B cell (primary cell): ENCODE data around the gene TRANK1. TPM values are rescaled to one million over a fixed set of nuclear protein-coding genes. Genes with fewer than 3 reads are reported as not detected.

Source experiments
- ATAC-seq: fragments of 200-7000 bp; cut with Tn5 transposase; one replicate; pipeline ENCODE4 v1.10.0; 2021; ENCODE audit warnings: low read depth, mild to moderate bottlenecking, moderate number of reproducible peaks, moderate library complexity
- CTCF ChIA-PET: fragments of 350-600 bp; sonication (Branson Sonifier 250); formaldehyde crosslinking; loops from one replicate; lab custom pipeline; 2021; ENCODE audit warnings: antibody characterized with exemption, inconsistent platforms; lab: Charles Lee
- POLR2A ChIA-PET: fragments of 350-600 bp; sonication (Branson Sonifier 250); formaldehyde crosslinking; loops from one replicate; lab custom pipeline; 2021; ENCODE audit warnings: antibody characterized with exemption; lab: Charles Lee
- DNase-seq: peaks from one replicate; pipeline ENCODE4 v3.0.0; 2013
- H2AFZ ChIP-seq: 2 replicates; pipeline ENCODE4 v1.6.1; 2012; ENCODE audit warnings: mild to moderate bottlenecking, low read depth, low read length; ENCODE audit not compliant: insufficient read depth, poor library complexity, severe bottlenecking
- H3K27ac ChIP-seq, 2 donors: 1 replicate in 1 of 2; 2 replicates in 1 of 2; pipeline ENCODE4 v1.5.1; 2012 to 2013; ENCODE audit warnings: low read length in 2 of 2, mild to moderate bottlenecking in 2 of 2, moderate library complexity in 1 of 2
- H3K27me3 ChIP-seq, 4 experiments: fragments of 200-600 bp in 1 of 4; sonication (generic) in 1 of 4; replicated peaks in 1 of 4; 1 replicate in 2 of 4; 2 replicates in 2 of 4; pipeline versions ENCODE4 v1.6.1 to v1.7.0; 2013 to 2016; ENCODE audit warnings: low read length in 3 of 4, mild to moderate bottlenecking in 2 of 4, mixed read lengths in 1 of 4, moderate library complexity in 1 of 4; ENCODE audit not compliant: insufficient read depth in 4 of 4, control insufficient read depth in 3 of 4; ENCODE audit errors: control extremely low read depth in 1 of 4
- H3K36me3 ChIP-seq, 2 experiments: replicated peaks in 1 of 2; 1 replicate in 1 of 2; 2 replicates in 1 of 2; pipeline versions ENCODE4 v1.6.1 to v1.7.1; 2013; ENCODE audit warnings: low read length in 1 of 2; ENCODE audit not compliant: insufficient read depth in 2 of 2, control insufficient read depth in 1 of 2; ENCODE audit errors: control extremely low read depth in 1 of 2, extremely low read depth in 1 of 2
- H3K4me1 ChIP-seq, 2 donors: fragments of 200-600 bp in 1 of 2; sonication (generic) in 1 of 2; 1 replicate in 1 of 2; 2 replicates in 1 of 2; pipeline versions ENCODE4 v1.5.1 to v1.6.1; 2013 to 2017; ENCODE audit warnings: low read length in 2 of 2; ENCODE audit not compliant: control insufficient read depth in 2 of 2, insufficient read depth in 2 of 2
- H3K4me2 ChIP-seq: replicated peaks from 2 replicates; pipeline ENCODE3; 2012; ENCODE audit warnings: mild to moderate bottlenecking, low read depth, low read length; ENCODE audit not compliant: poor library complexity, severe bottlenecking
- H3K4me3 ChIP-seq, 5 experiments: fragments of 200-600 bp in 1 of 5; sonication (generic) in 1 of 5; 1 replicate in 3 of 5; 2 replicates in 2 of 5; pipeline versions ENCODE4 v1.5.1 to v1.7.0; 2011 to 2016; ENCODE audit warnings: low read length in 4 of 5, mild to moderate bottlenecking in 4 of 5, low read depth in 2 of 5, control low read depth in 1 of 5, moderate library complexity in 1 of 5; ENCODE audit not compliant: insufficient read depth in 1 of 5; ENCODE audit errors: control extremely low read depth in 1 of 5, extremely low read depth in 1 of 5
- H3K79me2 ChIP-seq: fragments of 200-600 bp; sonication (generic); one replicate; pipeline ENCODE4 v1.6.0; 2016; ENCODE audit warnings: low read length; ENCODE audit not compliant: control insufficient read depth, insufficient read depth
- H3K9ac ChIP-seq: fragments of 200-600 bp; sonication (generic); 2 replicates; pipeline ENCODE4 v1.6.1; 2017; ENCODE audit warnings: mild to moderate bottlenecking, low read length, moderate library complexity
- H3K9me3 ChIP-seq, 3 donors: one replicate each; pipeline versions ENCODE4 v1.6.1 to v1.7.1; 2013; ENCODE audit warnings: low read length in 2 of 3; ENCODE audit not compliant: control insufficient read depth in 2 of 3, insufficient read depth in 1 of 3; ENCODE audit errors: control extremely low read depth in 1 of 3
- H4K20me1 ChIP-seq: 2 replicates; pipeline ENCODE4 v1.6.0; 2012; ENCODE audit warnings: mild to moderate bottlenecking, low read length; ENCODE audit not compliant: insufficient read depth, control insufficient read depth, poor library complexity, severe bottlenecking
- H3K27ac Mint-ChIP-seq: one replicate; pipeline ENCODE4 v1.8.0; 2021; ENCODE audit warnings: mixed read lengths
- H3K27me3 Mint-ChIP-seq: one replicate; pipeline ENCODE4 v1.8.0; 2021; ENCODE audit warnings: mixed read lengths
- H3K4me1 Mint-ChIP-seq: one replicate; pipeline ENCODE4 v1.8.0; 2021; ENCODE audit warnings: mixed read lengths
- H3K4me3 Mint-ChIP-seq: one replicate; pipeline ENCODE4 v1.8.0; 2021; ENCODE audit warnings: mixed read lengths
- H3K9me3 Mint-ChIP-seq: one replicate; pipeline ENCODE4 v1.8.0; 2022; ENCODE audit warnings: mixed read lengths; ENCODE audit not compliant: insufficient read depth
- CTCF ChIP-seq: fragments of 200-600 bp; IDR thresholded peaks from one replicate; pipeline ENCODE4 v1.8.0; 2022; ENCODE audit warnings: antibody characterized with exemption, mild to moderate bottlenecking
- EZH2 ChIP-seq: IDR thresholded peaks from 2 replicates; pipeline ENCODE4 v1.6.1; 2012; ENCODE audit warnings: borderline replicate concordance, low read depth, mild to moderate bottlenecking, moderate library complexity, low read length; ENCODE audit not compliant: insufficient read depth, poor library complexity, severe bottlenecking
- WGBS: methylation state at CpG from one replicate; pipeline ENCODE4 v1.1.5; 2013; ENCODE audit warnings: missing lambda C conversion rate; ENCODE audit not compliant: insufficient coverage; 5-methylcytosine and 5-hydroxymethylcytosine counted together
- intact Hi-C: fragments of 100-400 bp; cut with micrococcal nuclease; formaldehyde crosslinking; loops from one replicate; pipeline ENCODE4 v1.10.0; 2022
- polyA plus RNA-seq: library from polyadenylated mRNA; depleted of rRNA; stranded (reverse); fragments of >200 nt; gene quantifications from 2 replicates; pipeline ENCODE4 v1.2.3, GENCODE V29; 2012
- total RNA-seq, 2 donors: library from RNA; stranded (reverse); fragments of 120-200 nt in 1 of 2; gene quantifications; 1 replicate in 1 of 2; 2 replicates in 1 of 2; pipeline versions ENCODE4 v1.2.3 to v1.2.4, GENCODE V29; 2013 to 2022

Gene TRANK1
- total and polyA plus RNA-seq, 2 donors (not counting 1 experiment from before 2014, with no cell fraction given): 20.8 to 147 TPM

- Histone ChIP-seq H3K36me3 (no peaks in the 10 kb centered on the region), H3K27me3 (no peaks in the 10 kb centered on the region), H3K4me1 (peaks cover 6 to 14% of the 10 kb centered on the region in 2 donors), H3K4me2 (peak overlapping the region; percentile 99), H4K20me1 (no peaks in the 10 kb centered on the region), H3K9me3 (peaks cover 0 to 18% (median 11%) of the 10 kb centered on the region in 3 donors), H3K79me2 (peaks cover 29% of the 10 kb centered on the region), H3K9ac (peak overlapping the region; percentile 93), H3K27ac (peak overlapping the region in 1 of 2 donors; percentile 76), H2AFZ (peak overlapping the region; percentile 97), H3K4me3 (peak overlapping the region; percentile 73 to 79 (median 76))
- peak; percentile 17 for DNase-seq
- intact Hi-C loops: loop anchor here (1.0 to 2.0 kb wide), 3 partner anchors 21 to 52 kb away; no protein-coding TSS in a partner anchor
- Mint-ChIP-seq H3K27ac (peak overlapping the region; percentile 92), H3K27me3 (no peaks in the 10 kb centered on the region), H3K4me3 (peak overlapping the region; percentile 92), H3K4me1 (peaks cover 16% of the 10 kb centered on the region), H3K9me3 (peaks cover 2% of the 10 kb centered on the region)
- ChIA-PET CTCF (interaction anchor here (1.1 to 4.4 kb wide), 10 partner anchors 10 to 76 kb away, joined by 3 to 42 read pairs (median 7); no protein-coding TSS in a partner anchor), POLR2A (interaction anchor here (0.7 to 2.2 kb wide), 8 partner anchors 10 to 53 kb away, joined by 3 to 12 read pairs (median 4); partner anchors contain the start of genes EPM2AIP1 and MLH1)
- TF ChIP-seq EZH2 (no peak), CTCF (no peak)
- 93% methylated on average over 18 of the region's 28 CpGs for WGBS
- no peak for ATAC-seq
These were observed 603 bp upstream of the TRANK1 start for GRCh38 chr3:36945333-36945980.
